ENCODE data around the gene KHDC1L.
"Not testable (repeated sequence)": the region's sequence is repeated elsewhere in the genome, so short reads cannot be mapped to it uniquely, and the experiment has no call there.

KHDC1L gene

DNA sequence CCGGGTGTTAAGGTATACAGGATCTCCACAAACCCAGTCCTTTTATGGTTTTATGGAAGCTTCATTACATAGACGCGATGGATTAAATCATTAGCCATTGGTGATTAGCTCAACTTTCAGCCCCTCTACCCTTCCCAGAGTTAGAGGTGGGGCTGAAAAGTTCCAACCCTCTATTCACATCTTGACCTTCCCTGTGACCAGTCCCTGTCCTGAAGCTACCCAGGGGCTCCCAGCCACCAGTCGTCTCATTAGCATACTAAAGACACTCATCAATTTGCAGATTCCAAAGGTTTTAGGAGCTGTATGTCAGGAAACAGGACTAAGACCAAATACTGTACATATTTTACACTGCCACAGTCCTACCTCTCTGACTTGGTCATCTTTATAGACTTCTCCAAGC, 21.0 kb downstream of the KHDC1L start:
- FAIRE-seq: no peak

DNA sequence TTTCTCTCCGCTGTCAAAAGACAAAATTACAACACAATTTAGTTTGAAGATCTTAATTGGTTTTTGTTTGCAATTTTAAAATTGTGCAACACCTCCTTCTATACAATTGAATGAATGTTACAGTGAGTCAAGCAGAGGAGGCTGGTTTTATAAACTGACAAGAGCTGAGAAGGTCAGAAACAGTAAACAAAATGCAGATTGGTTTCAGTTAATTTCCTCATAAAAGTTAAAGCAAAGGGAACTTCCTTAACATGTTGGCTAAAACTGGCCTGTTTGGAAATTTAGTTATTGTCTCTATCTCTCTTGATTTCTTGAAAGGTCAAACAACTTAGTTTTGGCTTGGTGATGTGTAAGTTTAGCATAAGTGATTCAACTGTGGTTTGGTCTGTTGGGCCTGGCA, 22.2 kb downstream of the KHDC1L start:
- no peak for FAIRE-seq

DNA sequence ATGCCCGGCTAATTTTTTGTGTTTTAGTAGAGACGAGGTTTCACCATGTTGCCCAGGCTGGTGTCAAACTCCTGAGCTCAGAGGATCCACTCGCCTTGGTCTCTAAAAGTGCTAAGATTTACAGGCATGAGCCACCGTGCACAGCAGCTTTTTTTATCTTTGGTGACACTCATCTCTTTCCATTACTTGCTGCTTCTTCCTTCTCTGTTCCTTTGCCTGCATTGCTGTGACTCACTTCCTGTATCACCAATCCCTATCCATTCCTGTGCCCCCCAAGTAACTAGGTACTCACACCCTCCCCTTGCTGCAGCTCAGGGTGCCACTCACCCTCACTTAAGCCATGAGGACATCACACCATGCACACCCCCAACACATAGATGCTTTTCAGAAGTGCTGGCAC, 24.6 kb downstream of the KHDC1L start:
- FAIRE-seq: no peak

DNA sequence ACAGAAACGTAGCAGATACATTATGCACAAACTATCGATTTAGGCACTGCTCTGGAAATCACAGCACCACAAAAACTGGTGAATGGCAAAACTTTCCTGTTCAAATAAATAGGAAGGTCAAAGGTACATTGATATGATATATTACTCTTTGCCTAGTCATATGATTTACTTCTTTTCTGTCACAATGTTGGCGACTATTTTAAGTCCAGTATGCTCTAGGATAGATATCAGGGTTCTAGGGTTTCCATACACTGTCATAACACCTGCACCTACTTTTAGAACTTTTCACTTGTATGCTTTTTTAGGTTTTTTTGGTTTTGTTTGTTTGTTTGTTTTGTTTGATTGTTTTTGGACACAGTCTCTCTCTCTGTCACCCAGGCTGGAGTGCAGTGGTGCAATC, 25.0 kb downstream of the KHDC1L start:
- FAIRE-seq: no peak

DNA sequence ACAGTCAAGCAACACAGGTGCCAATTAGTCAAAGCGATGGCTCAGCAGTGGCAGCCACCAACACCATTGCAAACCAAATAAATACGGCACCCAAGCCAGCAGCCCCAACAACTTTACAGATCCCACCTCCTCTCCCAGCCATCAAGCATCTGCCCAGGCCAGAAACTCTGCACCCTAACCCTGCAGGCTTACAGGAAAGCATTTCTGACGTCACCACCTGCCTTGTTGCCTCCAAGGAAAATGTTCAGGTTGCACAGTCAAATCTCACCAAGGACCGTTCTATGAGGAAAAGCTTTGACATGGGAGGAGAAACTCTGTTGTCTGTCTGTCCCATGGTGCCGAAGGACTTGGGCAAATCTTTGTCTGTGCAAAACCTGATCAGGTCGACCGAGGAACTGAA, 30.6 kb downstream of the KHDC1L start:
- FAIRE-seq: no peak

DNA sequence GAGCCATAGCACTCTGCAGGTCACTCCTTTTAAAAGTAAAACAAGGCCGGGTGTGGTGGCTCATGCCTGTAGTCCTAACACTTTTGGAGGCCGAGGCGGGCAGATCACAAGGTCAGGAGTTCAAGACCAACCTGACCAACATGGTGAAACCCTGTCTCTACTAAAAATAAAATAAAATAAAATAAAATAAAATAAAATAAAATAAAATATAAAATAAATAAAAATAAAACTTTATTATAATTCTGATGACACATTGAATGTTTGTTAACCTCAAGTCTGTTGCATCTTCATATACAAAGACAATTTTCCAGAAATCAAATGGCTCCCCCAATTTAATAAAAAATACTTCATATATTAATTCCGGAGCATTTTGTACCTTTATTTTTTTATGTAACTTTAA, 32.0 kb downstream of the KHDC1L start:
- FAIRE-seq: not testable (repeated sequence)

DNA sequence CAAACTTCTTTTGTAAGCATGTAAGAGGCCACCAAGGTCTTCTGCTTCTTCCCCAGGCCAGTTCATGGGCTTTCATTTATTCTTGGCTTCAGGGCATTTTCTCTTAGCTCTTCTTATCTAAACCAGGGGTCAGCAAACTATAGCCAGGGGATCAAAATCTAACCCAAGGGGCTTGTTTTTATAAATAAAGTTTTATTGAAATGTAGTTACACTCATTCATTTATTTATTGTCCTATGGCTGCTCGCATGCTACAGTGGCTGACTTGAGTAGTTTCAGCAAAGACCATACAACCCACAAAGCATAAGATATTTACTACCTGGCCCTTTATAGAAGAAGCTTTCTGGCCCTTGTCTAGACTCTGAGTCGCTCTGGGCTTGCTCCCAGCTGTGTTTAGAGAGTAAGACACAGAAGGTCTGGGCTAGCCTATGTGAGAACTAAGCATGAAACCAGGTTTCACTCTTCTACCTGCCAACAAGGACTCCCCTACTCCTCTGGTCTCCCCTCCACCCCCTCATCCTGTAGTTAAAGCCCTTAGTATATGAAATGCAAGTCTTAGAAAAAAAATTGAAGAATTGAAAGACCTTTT, 43.2 kb downstream of the KHDC1L start:
- no peak for FAIRE-seq

DNA sequence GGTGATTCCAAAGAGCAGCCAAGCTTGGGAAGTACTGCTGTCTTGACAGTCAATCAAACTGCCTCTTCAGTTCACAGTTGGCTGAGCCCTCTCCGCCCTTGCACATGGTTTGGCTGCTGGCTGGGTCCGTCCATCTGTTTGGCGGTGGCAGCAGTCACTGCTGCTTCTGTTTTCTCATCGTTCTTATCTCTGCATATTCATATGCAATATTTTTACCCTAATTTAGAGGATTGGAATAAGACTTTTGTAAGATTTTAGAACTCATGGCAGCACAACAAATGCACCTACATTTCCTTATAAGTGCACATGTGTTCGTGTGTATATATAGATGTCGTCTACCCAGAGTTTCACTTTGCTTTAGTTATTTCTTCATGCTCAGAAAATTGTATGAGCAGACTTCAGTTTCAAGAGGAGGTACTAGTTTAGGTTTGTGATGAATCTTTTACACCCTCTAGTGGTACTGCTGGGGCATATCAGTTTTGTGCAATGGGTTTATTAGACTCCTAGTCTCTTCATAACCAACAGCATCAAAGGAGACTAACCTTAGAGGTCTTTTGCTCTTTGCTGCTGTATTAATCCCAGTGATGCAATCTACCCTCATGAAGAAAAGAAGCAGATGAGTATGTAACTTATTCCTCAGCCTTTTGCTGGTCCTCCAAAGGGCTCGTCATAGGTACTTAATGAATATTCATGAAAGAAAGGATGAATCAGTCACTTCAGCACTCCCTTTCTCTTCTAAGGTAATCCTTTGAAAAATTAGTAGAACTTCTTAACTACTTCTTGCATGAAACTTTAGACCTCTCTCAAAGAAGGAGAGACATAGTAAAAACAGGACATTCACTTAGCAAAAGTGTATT, 44.3 kb downstream of the KHDC1L start:
- peak; percentile 62 for FAIRE-seq

DNA sequence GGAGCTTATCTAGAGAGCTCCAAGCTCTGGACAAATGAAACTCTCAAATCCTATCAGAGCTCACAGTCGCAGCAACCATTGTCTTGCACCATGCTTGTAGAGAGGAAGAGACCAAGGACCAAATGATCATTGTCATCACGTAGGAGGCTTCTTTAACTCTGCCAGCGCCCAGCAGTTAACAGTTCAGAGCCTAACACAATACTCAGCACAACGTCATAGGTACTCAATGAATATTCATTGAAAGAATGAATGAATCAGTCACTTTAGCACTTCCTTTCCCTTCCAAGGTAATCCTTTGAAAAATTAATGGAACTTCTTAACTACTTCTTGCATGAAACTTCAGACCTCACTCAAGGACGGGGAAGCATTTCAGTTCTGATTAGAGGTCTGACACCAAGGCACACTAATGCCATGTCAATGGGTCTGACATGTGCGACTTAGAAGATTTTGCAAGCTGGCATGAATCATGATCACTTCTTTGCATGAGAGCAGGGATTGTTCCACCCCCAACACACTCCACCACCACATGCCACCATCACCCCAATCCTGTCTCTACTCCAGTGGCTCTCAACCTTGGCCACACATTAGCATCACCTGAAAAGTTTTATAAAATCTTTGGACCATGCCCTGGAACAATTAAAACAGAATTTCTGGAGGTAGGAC, 45.1 kb downstream of the KHDC1L start:
- FAIRE-seq: no peak

DNA sequence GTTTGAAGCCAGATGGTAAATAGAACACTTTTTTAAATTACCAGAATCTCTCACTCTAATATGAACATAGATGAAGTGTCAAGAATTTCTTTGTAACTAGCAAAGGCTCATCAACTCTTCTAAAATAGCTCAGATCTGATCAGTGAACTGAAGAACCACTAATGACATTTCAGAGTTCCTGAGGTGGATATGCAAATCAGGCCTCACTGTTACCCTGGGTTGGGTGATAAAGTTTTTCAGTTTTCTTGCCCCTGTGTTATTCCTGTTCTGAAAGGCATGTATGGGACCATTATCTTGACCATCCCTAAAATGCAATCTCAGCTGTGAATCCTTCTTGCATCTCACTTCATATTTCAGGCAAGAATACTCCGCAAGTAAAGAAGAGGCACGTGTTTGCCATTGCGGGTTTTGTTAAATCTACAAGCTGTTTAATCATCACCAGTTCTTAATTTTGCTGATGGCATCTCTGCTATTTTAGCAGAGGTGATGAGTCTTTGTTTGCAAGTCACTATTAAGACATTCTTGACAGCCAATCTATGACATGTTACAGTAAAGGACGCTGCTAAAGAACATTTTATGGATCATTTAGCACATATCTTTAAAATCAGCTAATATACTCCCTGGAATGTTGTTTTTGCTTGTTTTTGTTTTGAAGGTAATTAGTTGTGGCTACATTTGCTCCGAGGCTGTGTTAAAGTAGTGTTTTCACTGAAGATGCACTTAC, 47.9 kb downstream of the KHDC1L start:
- FAIRE-seq: no peak

DNA sequence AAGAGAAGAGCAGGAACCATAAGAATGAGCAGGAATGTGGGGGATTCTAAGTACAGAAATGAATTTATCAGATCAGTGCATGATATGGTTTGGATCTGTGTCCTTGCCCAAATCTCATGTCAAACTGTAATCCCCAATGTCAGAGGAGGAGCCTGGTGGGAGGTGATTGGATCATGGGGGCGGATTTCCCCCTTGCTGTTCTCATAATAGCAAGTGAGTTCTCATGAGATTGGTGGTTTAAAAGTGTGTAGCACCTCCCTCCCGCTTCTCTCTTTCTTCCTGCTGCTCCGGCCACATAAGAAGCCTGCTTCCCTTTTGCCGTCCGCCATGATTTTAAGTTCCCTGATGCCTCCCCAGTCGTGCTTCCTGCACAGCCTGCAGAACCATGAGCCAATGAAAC, 49.2 kb downstream of the KHDC1L start:
- no peak for FAIRE-seq

DNA sequence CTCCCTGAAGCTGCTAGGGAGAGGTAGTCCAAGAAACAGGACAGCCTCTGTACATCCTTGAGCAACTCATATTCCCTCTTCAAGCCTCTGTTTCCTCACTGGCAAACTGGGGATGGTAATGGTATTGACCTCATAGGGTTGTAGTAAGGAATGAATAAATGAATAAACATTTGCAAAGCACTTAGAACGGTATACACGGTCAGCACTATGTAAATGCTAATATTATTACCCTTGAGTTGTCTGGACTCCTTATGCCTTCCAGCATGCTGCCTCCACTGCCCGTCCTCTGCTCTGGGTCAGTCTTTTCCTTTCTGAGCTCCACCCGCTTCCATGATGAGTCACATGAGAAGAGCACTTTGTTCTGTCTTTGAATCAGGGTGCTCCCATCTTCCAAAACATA, 50.6 kb downstream of the KHDC1L start:
- no peak for FAIRE-seq

Data from TTC549 (cell line).